Measurements from ENCODE around the gene TMEM115. TPM values are rescaled to one million over a fixed set of nuclear protein-coding genes. Genes with fewer than 3 reads are reported as not detected.

The TMEM115 gene
- total and polyA plus RNA-seq, 2 of the 13 experiments (the other 11 are each of a cell fraction or from before 2014, with no cell fraction given): 22.1 to 30.7 TPM

DNA sequence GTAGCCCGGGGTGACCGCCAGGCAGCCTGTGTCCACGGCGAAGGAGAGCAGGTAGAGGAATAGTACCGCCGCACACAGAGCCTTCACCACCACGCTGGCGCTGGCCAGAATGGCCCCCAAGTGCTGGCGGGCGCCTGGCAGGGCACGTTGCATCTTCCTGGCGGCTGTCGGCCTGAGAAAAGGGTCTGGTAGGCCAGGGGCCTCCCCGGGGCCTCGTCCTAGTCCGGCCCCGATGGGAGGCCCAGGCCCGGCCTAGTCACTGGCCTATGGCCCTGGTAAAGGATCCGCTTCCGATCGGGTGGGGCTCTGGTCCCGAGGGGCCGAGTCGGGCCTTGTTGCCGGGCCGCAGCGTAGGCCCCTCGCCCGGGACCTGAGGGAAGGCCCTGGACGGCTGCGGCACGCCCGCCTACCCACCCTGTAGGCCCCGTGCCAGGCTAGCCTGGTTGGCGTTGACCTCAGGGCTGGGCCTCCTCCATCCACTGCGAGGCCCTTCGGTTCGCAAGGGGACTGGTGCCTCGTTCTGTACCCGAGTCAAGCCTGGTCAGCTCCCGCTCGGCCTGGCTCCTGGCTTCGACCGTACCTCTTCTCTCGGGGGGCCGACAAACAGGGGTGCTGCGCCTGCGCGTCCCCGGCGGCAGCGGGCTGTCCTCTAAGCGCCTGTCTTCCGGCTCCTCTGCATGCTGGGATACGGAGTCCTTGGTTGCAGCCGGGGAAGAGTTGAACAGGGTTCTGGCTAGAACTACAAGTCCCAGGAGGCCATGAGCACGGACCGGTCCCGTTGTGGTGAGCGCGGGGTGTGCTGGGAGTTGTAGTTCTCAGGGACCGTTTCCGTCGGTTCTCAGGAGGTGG is at the start of gene TMEM115 (continued):
- TF ChIP-seq HNRNPLL (IDR thresholded peaks at IDR 0.05; ENCODE audit: low read depth, low read length, poor library complexity, severe bottlenecking): peak; percentile 55
- no peak for TF ChIP-seq SOX13 (IDR thresholded peaks at IDR 0.05)
- no peak for TF ChIP-seq SOX13 (CRISPR knock-in tag; conservative IDR thresholded peaks at IDR 0.05 in 1 of 2, IDR thresholded peaks at IDR 0.05 in 1 of 2)
- TF ChIP-seq PHF5A (CRISPR knock-in tag; IDR thresholded peaks at IDR 0.05; ENCODE audit: low read depth, unreplicated experiment): peak; percentile 72
- TF ChIP-seq, protein P1, sequence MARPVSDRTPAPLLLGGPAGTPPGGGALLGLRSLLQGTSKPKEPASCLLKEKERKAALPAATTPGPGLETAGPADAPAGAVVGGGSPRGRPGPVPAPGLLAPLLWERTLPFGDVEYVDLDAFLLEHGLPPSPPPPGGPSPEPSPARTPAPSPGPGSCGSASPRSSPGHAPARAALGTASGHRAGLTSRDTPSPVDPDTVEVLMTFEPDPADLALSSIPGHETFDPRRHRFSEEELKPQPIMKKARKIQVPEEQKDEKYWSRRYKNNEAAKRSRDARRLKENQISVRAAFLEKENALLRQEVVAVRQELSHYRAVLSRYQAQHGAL (CRISPR knock-in tag; IDR thresholded peaks at IDR 0.05; ENCODE audit: not compliant biosample characterization): peak; percentile 64
- TF ChIP-seq FOXM1 (CRISPR knock-in tag; IDR thresholded peaks at IDR 0.05): no peak
- TF ChIP-seq ELF1 (CRISPR knock-in tag; IDR thresholded peaks at IDR 0.05): peak; percentile 98
- peak; percentile 69 for TF ChIP-seq PITX1 (CRISPR knock-in tag; IDR thresholded peaks at IDR 0.05)
- TF ChIP-seq ZNF460 (CRISPR knock-in tag; IDR thresholded peaks at IDR 0.05; ENCODE audit: borderline replicate concordance): no peak
- TF ChIP-seq ZNF138 (CRISPR knock-in tag; IDR thresholded peaks at IDR 0.05; ENCODE audit: low read depth): no peak; the same call in 1 of the 2 replicates
- TF ChIP-seq, protein P2, sequence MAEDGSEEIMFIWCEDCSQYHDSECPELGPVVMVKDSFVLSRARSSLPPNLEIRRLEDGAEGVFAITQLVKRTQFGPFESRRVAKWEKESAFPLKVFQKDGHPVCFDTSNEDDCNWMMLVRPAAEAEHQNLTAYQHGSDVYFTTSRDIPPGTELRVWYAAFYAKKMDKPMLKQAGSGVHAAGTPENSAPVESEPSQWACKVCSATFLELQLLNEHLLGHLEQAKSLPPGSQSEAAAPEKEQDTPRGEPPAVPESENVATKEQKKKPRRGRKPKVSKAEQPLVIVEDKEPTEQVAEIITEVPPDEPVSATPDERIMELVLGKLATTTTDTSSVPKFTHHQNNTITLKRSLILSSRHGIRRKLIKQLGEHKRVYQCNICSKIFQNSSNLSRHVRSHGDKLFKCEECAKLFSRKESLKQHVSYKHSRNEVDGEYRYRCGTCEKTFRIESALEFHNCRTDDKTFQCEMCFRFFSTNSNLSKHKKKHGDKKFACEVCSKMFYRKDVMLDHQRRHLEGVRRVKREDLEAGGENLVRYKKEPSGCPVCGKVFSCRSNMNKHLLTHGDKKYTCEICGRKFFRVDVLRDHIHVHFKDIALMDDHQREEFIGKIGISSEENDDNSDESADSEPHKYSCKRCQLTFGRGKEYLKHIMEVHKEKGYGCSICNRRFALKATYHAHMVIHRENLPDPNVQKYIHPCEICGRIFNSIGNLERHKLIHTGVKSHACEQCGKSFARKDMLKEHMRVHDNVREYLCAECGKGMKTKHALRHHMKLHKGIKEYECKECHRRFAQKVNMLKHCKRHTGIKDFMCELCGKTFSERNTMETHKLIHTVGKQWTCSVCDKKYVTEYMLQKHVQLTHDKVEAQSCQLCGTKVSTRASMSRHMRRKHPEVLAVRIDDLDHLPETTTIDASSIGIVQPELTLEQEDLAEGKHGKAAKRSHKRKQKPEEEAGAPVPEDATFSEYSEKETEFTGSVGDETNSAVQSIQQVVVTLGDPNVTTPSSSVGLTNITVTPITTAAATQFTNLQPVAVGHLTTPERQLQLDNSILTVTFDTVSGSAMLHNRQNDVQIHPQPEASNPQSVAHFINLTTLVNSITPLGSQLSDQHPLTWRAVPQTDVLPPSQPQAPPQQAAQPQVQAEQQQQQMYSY (CRISPR knock-in tag; IDR thresholded peaks at IDR 0.05): no peak
- TF ChIP-seq POLR2AphosphoS5 (IDR thresholded peaks at IDR 0.05; ENCODE audit: low read depth, low read length): peak; percentile 78
- peak; percentile 43; the same call in 1 of the 2 replicates for TF ChIP-seq RXRA (CRISPR knock-in tag; IDR thresholded peaks at IDR 0.05)
- TF ChIP-seq, protein P3, sequence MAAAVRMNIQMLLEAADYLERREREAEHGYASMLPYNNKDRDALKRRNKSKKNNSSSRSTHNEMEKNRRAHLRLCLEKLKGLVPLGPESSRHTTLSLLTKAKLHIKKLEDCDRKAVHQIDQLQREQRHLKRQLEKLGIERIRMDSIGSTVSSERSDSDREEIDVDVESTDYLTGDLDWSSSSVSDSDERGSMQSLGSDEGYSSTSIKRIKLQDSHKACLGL (CRISPR knock-in tag; IDR thresholded peaks at IDR 0.05): peak; percentile 88
- peak; percentile 39; the same call in 1 of the 2 replicates for TF ChIP-seq ZC3H4 (CRISPR knock-in tag; IDR thresholded peaks at IDR 0.05; ENCODE audit: borderline replicate concordance)
- no peak for TF ChIP-seq ZNF749 (CRISPR knock-in tag; IDR thresholded peaks at IDR 0.05; ENCODE audit: borderline replicate concordance)
- peak; percentile 13; the same call in 1 of the 2 replicates for TF ChIP-seq FOXO1 (CRISPR knock-in tag; IDR thresholded peaks at IDR 0.05)
- 0 out of 2 replicates have a peak, but pooled peaks have one; percentile 63 for TF ChIP-seq ZMAT3 (CRISPR knock-in tag; conservative IDR thresholded peaks at IDR 0.05)
- no peak for TF ChIP-seq NFIC (IDR thresholded peaks at IDR 0.05; ENCODE audit: low read length)
- TF ChIP-seq GPN1 (CRISPR knock-in tag; IDR thresholded peaks at IDR 0.05; ENCODE audit: borderline replicate concordance): no peak
- TF ChIP-seq TBX2 (CRISPR knock-in tag; IDR thresholded peaks at IDR 0.05; ENCODE audit: borderline replicate concordance): peak; percentile 70
- no peak; the same call in 1 of the 2 replicates for TF ChIP-seq SIX4 (CRISPR knock-in tag; IDR thresholded peaks at IDR 0.05)
- TF ChIP-seq ZNF292 (CRISPR knock-in tag; IDR thresholded peaks at IDR 0.05; ENCODE audit: borderline replicate concordance, low read depth): no peak
- 0 out of 2 replicates have a peak, but pooled peaks have one; percentile 14 for TF ChIP-seq ZNF34 (CRISPR knock-in tag; IDR thresholded peaks at IDR 0.05; ENCODE audit: borderline replicate concordance)
- 0 out of 2 replicates have a peak, but pooled peaks have one; percentile 55 for TF ChIP-seq ZSCAN25 (CRISPR knock-in tag; IDR thresholded peaks at IDR 0.05)
- no peak for TF ChIP-seq HNF4A (CRISPR knock-in tag; IDR thresholded peaks at IDR 0.05)

All from HepG2 (cell line).